CD8-positive, alpha-beta memory T cell (primary cell): ENCODE results near the gene DOC2B. TPM values are rescaled to one million over a fixed set of nuclear protein-coding genes. Genes with fewer than 3 reads are reported as not detected.
"Not testable (repeated sequence)": the region's sequence is repeated elsewhere in the genome, so short reads cannot be mapped to it uniquely, and the experiment has no call there.

Source experiments
- CTCF ChIA-PET: fragments of 350-600 bp; sonication (Branson Sonifier 250); formaldehyde crosslinking; loops from one replicate; lab custom pipeline; 2021; ENCODE audit warnings: antibody characterized with exemption; lab: Charles Lee
- POLR2A ChIA-PET: fragments of 350-600 bp; sonication (Branson Sonifier 250); formaldehyde crosslinking; loops from one replicate; lab custom pipeline; 2021; ENCODE audit warnings: antibody characterized with exemption; lab: Charles Lee
- DNase-seq, 5 donors: peaks; one replicate each; pipeline versions ENCODE4 v3.0.0 to v3.0.0-alpha.2; 2020 to 2022; ENCODE audit warnings: mixed read lengths in 1 of 5
- H3K27ac ChIP-seq: one replicate; pipeline ENCODE4 v1.7.0; 2013; ENCODE audit warnings: low read depth, mild to moderate bottlenecking, low read length, moderate library complexity
- H3K27me3 ChIP-seq: 2 replicates; pipeline ENCODE4 v1.7.0; 2013; ENCODE audit warnings: low read length, mild to moderate bottlenecking; ENCODE audit not compliant: insufficient read depth, poor library complexity, severe bottlenecking
- H3K36me3 ChIP-seq: 2 replicates; pipeline ENCODE4 v1.7.0; 2013; ENCODE audit warnings: mild to moderate bottlenecking, low read length, moderate library complexity; ENCODE audit not compliant: insufficient read depth
- H3K4me1 ChIP-seq: 2 replicates; pipeline ENCODE4 v1.7.0; 2013; ENCODE audit warnings: mild to moderate bottlenecking, low read length, moderate library complexity; ENCODE audit not compliant: insufficient read depth
- H3K4me3 ChIP-seq: 2 replicates; pipeline ENCODE4 v1.7.0; 2013; ENCODE audit warnings: mild to moderate bottlenecking, low read length
- H3K9me3 ChIP-seq: 2 replicates; pipeline ENCODE4 v1.7.0; 2013; ENCODE audit warnings: mild to moderate bottlenecking, low read length
- H3K27ac Mint-ChIP-seq, 8 donors: one replicate each; pipeline ENCODE4 v1.8.0; 2020 to 2021; ENCODE audit warnings: mixed read lengths in 8 of 8, mild to moderate bottlenecking in 6 of 8, inconsistent platforms in 3 of 8, moderate library complexity in 3 of 8
- H3K27me3 Mint-ChIP-seq, 2 donors: one replicate each; pipeline ENCODE4 v1.8.0; 2020 to 2021; ENCODE audit warnings: mixed read lengths in 2 of 2, mild to moderate bottlenecking in 1 of 2, moderate library complexity in 1 of 2
- H3K36me3 Mint-ChIP-seq, 3 donors: one replicate each; pipeline ENCODE4 v1.8.0; 2020 to 2021; ENCODE audit warnings: mixed read lengths in 3 of 3, inconsistent platforms in 1 of 3, mild to moderate bottlenecking in 1 of 3
- H3K4me1 Mint-ChIP-seq, 3 donors: one replicate each; pipeline ENCODE4 v1.8.0; 2020 to 2021; ENCODE audit warnings: mixed read lengths in 3 of 3, inconsistent platforms in 1 of 3, mild to moderate bottlenecking in 1 of 3
- H3K4me3 Mint-ChIP-seq, 7 donors: one replicate each; pipeline ENCODE4 v1.8.0; 2020 to 2021; ENCODE audit warnings: mixed read lengths in 7 of 7, mild to moderate bottlenecking in 6 of 7, moderate library complexity in 4 of 7, inconsistent platforms in 2 of 7
- H3K9me3 Mint-ChIP-seq, 5 donors: one replicate each; pipeline ENCODE4 v1.8.0; 2020 to 2022; ENCODE audit warnings: mixed read lengths in 5 of 5, mild to moderate bottlenecking in 3 of 5, moderate library complexity in 2 of 5, inconsistent platforms in 1 of 5
- polyA plus RNA-seq: library from polyadenylated mRNA; unstranded; fragments of 300-500 nt; fragmentation: Illumina TruSeq; gene quantifications from one replicate; pipeline ENCODE4 v1.2.3, GENCODE V29; 2021
- total RNA-seq, 2 experiments: library from RNA; stranded (reverse); gene quantifications; one replicate each; pipeline ENCODE4 v1.2.3, GENCODE V29; 2021

Gene DOC2B
- total and polyA plus RNA-seq, 3 experiments from 2014 or later: 0.13 to 0.15 TPM; not detected in 1

GRCh38 chr17:134332-134785 is 47.1 kb downstream of the DOC2B start:
- H3K4me1 ChIP-seq, H3K9me3 Mint-ChIP-seq, H3K4me1 Mint-ChIP-seq, H3K4me3 Mint-ChIP-seq, CTCF ChIA-PET, H3K36me3 ChIP-seq, H3K27me3 ChIP-seq, H3K36me3 Mint-ChIP-seq, H3K27ac Mint-ChIP-seq, H3K9me3 ChIP-seq, H3K27me3 Mint-ChIP-seq, H3K27ac ChIP-seq, H3K4me3 ChIP-seq, POLR2A ChIA-PET: not testable (repeated sequence)
- DNase-seq: peak in 1 of 5 donors; percentile 46

DNA sequence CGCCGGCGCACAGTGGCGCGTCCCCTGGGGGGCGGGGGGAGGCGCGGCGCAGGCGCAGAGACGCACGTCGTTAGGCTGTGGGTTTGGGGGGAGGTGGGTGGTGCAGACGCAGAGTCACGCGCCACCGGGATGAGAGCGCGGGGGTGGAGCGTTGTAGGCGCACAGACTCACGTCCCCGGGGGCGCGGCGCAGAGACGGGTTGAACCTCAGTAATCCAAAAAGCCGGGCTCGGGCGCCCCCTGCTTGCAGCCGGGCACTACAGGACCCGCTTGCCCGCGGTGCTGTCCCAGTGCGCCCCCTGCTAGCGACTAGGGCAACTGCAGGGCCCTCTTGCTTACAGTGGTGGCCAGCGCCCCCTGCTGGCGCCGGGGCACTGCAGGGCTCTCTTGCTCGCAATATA is 47.5 kb downstream of the DOC2B start:
- DNase-seq, H3K27ac ChIP-seq, CTCF ChIA-PET, POLR2A ChIA-PET, H3K4me3 Mint-ChIP-seq, H3K27ac Mint-ChIP-seq, H3K4me3 ChIP-seq, H3K27me3 ChIP-seq, H3K4me1 ChIP-seq, H3K9me3 Mint-ChIP-seq, H3K27me3 Mint-ChIP-seq, H3K36me3 ChIP-seq, H3K4me1 Mint-ChIP-seq, H3K9me3 ChIP-seq, H3K36me3 Mint-ChIP-seq: not testable (repeated sequence)

DNA sequence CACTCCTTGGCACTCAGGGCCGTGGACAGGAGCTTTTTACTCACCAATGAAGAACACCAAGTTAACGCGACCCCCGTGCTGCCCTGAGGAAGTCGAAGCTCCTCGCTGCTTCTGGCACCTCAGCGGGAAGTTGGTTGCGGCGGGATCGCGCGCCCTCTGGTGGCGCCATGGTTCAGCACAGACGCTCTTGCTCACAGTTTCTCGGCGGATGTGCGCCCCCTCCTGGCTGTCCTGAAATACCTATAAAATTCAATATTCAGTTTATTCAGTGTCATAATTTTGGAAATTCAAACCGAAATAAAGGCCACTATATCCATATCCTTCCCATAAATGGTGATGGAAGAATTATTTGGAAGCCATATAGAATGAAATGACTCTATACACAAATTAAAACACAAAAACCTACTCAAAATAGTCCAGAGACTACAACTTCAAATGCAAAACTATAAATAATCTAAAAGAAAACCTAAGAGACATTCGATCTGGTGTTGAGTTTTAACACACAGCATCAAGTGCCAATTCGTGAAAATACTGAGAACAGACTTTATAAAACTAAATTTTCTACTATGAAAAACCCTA is 63.0 kb downstream of the DOC2B start:
- CTCF ChIA-PET, H3K36me3 Mint-ChIP-seq, H3K4me1 ChIP-seq, H3K4me3 ChIP-seq, H3K9me3 Mint-ChIP-seq, H3K27ac Mint-ChIP-seq, H3K4me1 Mint-ChIP-seq, H3K4me3 Mint-ChIP-seq, H3K27ac ChIP-seq, H3K9me3 ChIP-seq, H3K27me3 Mint-ChIP-seq, H3K27me3 ChIP-seq, POLR2A ChIA-PET, H3K36me3 ChIP-seq: not testable (repeated sequence)
- DNase-seq: peak in 2 of 5 donors; percentile 64 to 68

DNA sequence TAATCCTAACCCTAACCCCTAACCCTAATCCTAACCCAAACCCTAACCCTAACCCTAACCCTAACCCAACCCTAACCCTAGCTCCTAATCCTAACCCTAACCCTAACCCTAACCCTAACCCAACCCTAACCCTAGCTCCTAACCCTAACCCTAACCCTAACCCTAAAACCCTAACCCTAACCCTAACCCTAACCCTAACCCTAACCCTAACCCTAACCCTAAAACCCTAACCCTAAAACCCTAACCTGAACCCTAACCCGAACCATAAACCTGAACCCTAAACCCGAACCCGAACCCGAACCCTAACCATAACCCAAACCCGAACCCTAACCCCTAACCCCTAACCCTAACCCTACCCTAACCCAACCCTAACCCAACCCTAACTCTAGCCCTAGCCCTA is 68.3 kb downstream of the DOC2B start:
- H3K4me1 Mint-ChIP-seq, H3K36me3 Mint-ChIP-seq, DNase-seq, H3K4me3 ChIP-seq, H3K36me3 ChIP-seq, H3K4me3 Mint-ChIP-seq, H3K27me3 Mint-ChIP-seq, H3K9me3 Mint-ChIP-seq, POLR2A ChIA-PET, H3K27ac ChIP-seq, H3K4me1 ChIP-seq, H3K9me3 ChIP-seq, CTCF ChIA-PET, H3K27ac Mint-ChIP-seq, H3K27me3 ChIP-seq: not testable (repeated sequence)

Other genes with a start within 250 kb of the DOC2B start
- not detected for gene SCGB1C2, start 44.1 kb downstream of the DOC2B start, total RNA-seq
- not detected for gene SCGB1C2, start 44.1 kb downstream of the DOC2B start, polyA plus RNA-seq
- 1 to 10 TPM in 1 of 2 experiments, under 1 TPM in 1; 0.91 to 2.0 TPM for gene RPH3AL, start 171.2 kb upstream of the DOC2B start, total RNA-seq
- gene RPH3AL, start 171.2 kb upstream of the DOC2B start, polyA plus RNA-seq: 3.7 TPM